NCI-H2107 treated with DMSO at 0.1 percent for 48 hours (cell line): Measurements from ENCODE around the gene WDR27.

Experiments used
- DNase-seq: peaks from one replicate; lab custom pipeline; 2025; ENCODE audit not compliant: unreplicated experiment; lab: John Stamatoyannopoulos, UW

WDR27 gene

DNA sequence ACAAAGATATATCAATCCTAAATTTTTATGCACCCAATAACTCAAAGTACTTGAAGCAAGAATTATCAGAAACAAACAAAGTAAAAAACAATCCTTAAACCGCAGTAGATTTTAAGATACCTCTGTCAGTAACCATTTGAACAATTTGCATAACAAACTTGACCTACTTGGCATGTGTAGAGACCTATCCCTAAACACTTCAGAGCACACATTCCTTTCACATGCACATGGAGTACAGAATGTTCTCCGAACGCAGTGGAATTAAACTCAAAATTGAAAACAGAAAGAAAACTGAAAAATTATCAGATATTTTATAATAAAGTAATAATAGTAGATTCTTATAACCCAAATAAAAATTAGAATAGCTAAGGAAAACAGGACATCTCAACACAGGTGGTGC lies 285.6 kb downstream of the WDR27 start:
- DNase-seq = no peak

DNA sequence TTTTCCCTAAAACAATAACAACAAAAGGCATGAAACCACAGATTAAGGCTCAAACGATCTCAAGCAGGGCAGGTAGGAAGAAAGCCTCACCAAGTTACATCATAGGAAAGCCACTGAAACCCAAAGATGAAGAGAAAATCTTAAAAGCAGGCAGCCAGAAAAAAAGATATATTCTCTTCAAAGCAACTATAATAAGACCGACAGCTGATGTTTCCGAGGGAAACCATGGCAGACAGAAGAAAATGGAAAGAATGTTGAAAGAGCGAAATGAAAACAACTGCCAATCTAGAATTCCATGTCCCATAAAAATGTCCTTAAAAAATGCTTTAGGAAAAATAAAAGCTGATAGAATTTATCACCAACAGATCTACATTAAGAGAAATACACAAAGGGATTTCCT lies 286.6 kb downstream of the WDR27 start:
- DNase-seq = no peak

DNA sequence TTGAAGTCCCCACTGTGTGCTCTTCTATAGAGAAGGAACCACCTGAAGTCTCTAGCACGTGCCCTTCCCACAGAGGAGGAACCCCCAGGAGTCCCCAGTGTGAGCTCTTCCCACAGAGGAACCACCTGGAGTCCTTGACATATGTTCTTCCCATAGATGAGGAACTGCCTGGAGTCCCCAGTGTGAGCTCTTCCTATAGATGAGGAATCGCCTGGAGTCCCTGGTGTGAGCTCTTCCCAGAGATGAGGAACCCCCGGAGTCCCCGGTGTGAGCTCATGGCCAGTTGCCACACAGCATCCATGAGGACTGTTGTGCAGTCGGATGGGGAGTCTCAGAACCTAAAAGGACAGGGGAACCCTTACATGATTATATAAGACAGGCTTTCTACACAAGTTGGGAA lies 290.1 kb downstream of the WDR27 start:
- no peak for DNase-seq

DNA sequence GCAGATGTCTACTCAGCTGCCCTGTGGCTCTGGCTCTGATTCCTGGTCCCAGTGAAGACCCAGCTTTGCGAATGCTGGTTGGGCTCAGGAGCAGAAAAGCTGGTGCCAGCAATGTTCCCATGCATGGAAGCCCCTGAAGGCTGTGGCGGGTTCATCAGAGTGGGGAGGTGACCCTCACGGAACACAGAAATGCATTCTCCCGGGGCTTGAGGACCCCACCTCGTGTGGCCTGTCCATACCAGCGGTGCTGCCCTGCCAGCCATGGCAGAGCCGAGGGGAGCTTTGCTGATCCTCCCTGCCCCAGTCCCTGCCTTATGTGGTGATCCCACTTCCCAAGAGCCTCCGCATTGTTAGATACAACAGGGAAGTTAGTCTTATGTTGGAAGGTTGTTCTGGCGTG lies 290.5 kb downstream of the WDR27 start:
- DNase-seq = no peak

DNA sequence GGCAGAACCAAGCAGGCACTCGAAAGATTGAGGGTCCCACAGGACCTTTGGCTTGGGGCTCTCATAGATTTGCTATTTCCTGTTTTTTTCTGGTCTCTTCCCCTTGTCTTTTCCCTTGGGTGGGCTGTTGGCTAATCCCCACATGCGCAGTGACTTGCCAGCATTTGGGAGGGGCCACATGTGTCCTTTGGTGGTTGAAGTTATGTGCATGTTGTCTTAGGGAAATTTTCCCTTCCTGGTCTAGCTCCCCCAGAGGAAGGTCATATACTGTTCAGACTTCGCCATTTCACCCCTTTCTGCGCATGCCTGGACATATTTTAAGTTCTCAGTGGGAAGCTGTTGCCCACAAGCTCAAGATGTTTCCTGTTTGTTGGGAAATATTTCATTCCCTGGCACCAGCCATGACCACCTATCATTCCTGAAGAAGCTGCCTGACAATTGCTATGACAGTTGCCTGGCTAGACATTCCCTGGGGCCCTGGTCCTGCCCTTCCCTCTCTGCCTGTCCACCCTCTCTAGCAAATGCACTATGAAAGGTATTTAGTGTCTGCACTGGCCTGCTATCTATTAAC lies 292.0 kb downstream of the WDR27 start:
- DNase-seq = no peak

DNA sequence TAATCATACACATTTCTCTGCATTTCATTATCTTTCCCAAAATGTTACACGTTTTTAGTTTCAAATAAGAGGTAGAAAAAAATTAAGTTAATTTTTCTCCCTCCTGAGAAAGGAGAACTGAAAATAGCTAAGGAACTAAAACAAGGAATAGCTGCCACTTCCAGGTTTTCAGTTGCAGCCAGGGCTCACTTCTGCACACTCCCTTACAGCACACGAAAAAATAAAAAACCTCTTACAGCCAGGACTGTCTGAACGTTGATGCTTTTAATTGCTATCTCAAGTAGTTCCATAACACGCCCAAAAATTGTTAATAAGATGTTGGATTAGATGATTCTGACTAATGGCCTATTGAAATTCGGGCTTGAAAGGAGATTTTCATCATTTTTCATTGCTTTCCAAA lies 294.5 kb downstream of the WDR27 start:
- no peak for DNase-seq
